HEK293 (cell line): ENCODE results near the gene TDRD1.

ENCODE experiments used
- CTCF ChIP-seq: fragments of 450-650 bp; formaldehyde crosslinking; IDR thresholded peaks from 2 replicates; pipeline ENCODE4 v1.5.1; 2016; ENCODE audit warnings: missing biosample characterization, missing genetic modification characterization
- PRDM10 ChIP-seq: fragments of 450-650 bp; formaldehyde crosslinking; IDR thresholded peaks from 2 replicates; pipeline ENCODE4 v1.5.1; 2016; ENCODE audit warnings: missing biosample characterization, missing genetic modification characterization
- RBAK ChIP-seq: fragments of 450-650 bp; formaldehyde crosslinking; IDR thresholded peaks from 2 replicates; pipeline ENCODE4 v1.5.1; 2016; ENCODE audit warnings: missing biosample characterization, missing genetic modification characterization
- REPIN1 ChIP-seq: fragments of 450-650 bp; formaldehyde crosslinking; IDR thresholded peaks from 2 replicates; pipeline ENCODE4 v1.5.1; 2017; ENCODE audit warnings: missing biosample characterization, missing genetic modification characterization, low read depth
- ZNF155 ChIP-seq: fragments of 450-650 bp; formaldehyde crosslinking; IDR thresholded peaks from 2 replicates; pipeline ENCODE4 v1.5.1; 2016; ENCODE audit warnings: missing biosample characterization, missing genetic modification characterization
- ZNF280D ChIP-seq: fragments of 450-650 bp; formaldehyde crosslinking; IDR thresholded peaks from 2 replicates; pipeline ENCODE4 v1.5.1; 2016; ENCODE audit warnings: missing biosample characterization, missing genetic modification characterization
- ZNF335 ChIP-seq: fragments of 450-650 bp; formaldehyde crosslinking; conservative IDR thresholded peaks from 2 replicates; pipeline ENCODE4 v1.5.1; 2016; ENCODE audit warnings: missing biosample characterization, missing genetic modification characterization
- ZNF354C ChIP-seq: fragments of 450-650 bp; formaldehyde crosslinking; IDR thresholded peaks from 2 replicates; pipeline ENCODE4 v1.5.1; 2016; ENCODE audit warnings: missing biosample characterization, missing genetic modification characterization, low read depth, borderline replicate concordance
- ZNF76 ChIP-seq: fragments of 450-650 bp; formaldehyde crosslinking; IDR thresholded peaks from 2 replicates; pipeline ENCODE4; 2016; ENCODE audit warnings: low read depth, missing biosample characterization, missing genetic modification characterization, borderline replicate concordance
- ZNF776 ChIP-seq: fragments of 450-650 bp; formaldehyde crosslinking; IDR thresholded peaks from 2 replicates; pipeline ENCODE4 v1.5.0; 2017; ENCODE audit warnings: missing biosample characterization, missing genetic modification characterization, borderline replicate concordance
- TF ChIP-seq, protein P1 (sequence below): fragments of 450-650 bp; formaldehyde crosslinking; IDR thresholded peaks from 2 replicates; pipeline ENCODE4 v1.5.1; 2016; ENCODE audit warnings: missing biosample characterization, missing genetic modification characterization
- TF ChIP-seq, protein P2 (sequence below): fragments of 450-650 bp; IDR thresholded peaks from 2 replicates; pipeline ENCODE4 v1.5.1; 2018; ENCODE audit warnings: missing biosample characterization, mild to moderate bottlenecking, missing genetic modification characterization
- TF ChIP-seq, protein P3 (sequence below): fragments of 450-650 bp; formaldehyde crosslinking; IDR thresholded peaks from 2 replicates; pipeline ENCODE4 v1.5.1; 2016; ENCODE audit warnings: missing biosample characterization, missing genetic modification characterization, low read depth

DNA sequence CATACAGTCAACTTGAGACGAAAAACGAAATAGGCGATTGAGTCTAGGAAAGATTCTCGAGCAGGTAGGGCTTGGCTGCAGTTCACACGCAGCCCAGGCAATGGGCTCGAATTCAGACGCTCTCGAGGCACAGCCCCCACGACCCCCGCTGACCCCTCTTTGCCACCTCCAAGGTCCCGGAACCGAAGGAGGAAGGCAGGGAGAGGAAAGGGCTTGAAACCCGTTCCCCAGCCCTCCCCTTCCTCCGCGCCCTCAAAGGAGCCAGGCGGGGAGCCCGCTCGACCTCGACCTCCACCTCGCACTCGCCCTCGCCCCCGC, 5.6 kb upstream of the TDRD1 start:
- TF ChIP-seq, protein P1, sequence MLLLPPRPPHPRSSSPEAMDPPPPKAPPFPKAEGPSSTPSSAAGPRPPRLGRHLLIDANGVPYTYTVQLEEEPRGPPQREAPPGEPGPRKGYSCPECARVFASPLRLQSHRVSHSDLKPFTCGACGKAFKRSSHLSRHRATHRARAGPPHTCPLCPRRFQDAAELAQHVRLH (tag by site-specific recombination): no peak
- TF ChIP-seq ZNF354C (tag by site-specific recombination) (no peak), ZNF776 (tag by site-specific recombination) (no peak), ZNF335 (tag by site-specific recombination) (no peak), ZNF155 (tag by site-specific recombination) (no peak), ZNF280D (no peak), CTCF (tag by site-specific recombination) (no peak), REPIN1 (tag by site-specific recombination) (no peak), ZNF76 (tag by site-specific recombination) (no peak), RBAK (no peak), PRDM10 (tag by site-specific recombination) (no peak)
- TF ChIP-seq, protein P2, sequence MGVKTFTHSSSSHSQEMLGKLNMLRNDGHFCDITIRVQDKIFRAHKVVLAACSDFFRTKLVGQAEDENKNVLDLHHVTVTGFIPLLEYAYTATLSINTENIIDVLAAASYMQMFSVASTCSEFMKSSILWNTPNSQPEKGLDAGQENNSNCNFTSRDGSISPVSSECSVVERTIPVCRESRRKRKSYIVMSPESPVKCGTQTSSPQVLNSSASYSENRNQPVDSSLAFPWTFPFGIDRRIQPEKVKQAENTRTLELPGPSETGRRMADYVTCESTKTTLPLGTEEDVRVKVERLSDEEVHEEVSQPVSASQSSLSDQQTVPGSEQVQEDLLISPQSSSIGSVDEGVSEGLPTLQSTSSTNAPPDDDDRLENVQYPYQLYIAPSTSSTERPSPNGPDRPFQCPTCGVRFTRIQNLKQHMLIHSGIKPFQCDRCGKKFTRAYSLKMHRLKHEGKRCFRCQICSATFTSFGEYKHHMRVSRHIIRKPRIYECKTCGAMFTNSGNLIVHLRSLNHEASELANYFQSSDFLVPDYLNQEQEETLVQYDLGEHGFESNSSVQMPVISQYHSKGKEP (tag by site-specific recombination): no peak
- TF ChIP-seq, protein P3, sequence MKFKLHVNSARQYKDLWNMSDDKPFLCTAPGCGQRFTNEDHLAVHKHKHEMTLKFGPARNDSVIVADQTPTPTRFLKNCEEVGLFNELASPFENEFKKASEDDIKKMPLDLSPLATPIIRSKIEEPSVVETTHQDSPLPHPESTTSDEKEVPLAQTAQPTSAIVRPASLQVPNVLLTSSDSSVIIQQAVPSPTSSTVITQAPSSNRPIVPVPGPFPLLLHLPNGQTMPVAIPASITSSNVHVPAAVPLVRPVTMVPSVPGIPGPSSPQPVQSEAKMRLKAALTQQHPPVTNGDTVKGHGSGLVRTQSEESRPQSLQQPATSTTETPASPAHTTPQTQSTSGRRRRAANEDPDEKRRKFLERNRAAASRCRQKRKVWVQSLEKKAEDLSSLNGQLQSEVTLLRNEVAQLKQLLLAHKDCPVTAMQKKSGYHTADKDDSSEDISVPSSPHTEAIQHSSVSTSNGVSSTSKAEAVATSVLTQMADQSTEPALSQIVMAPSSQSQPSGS (tag by site-specific recombination): no peak
